SJSA1 (cell line): ENCODE data around the gene KRTAP10-1. TPM values are rescaled to one million over a fixed set of nuclear protein-coding genes. Genes with fewer than 3 reads are reported as not detected.

Experiments used
- DNase-seq, 2 experiments: peaks; one replicate each; pipeline ENCODE4 v3.0.0-alpha.2; 2015 to 2020; ENCODE audit warnings: low spot score in 2 of 2, low read depth in 1 of 2
- H3K27ac ChIP-seq: fragments of 250-450 bp; sonication (Bioruptor Pico); 2 replicates; pipeline ENCODE4 v1.5.1; 2020; ENCODE audit warnings: mild to moderate bottlenecking, moderate library complexity
- H3K27me3 ChIP-seq: fragments of 250-450 bp; sonication (Bioruptor Pico); replicated peaks from 2 replicates; pipeline ENCODE4 v1.5.1; 2020; ENCODE audit warnings: mild to moderate bottlenecking, moderate library complexity
- H3K36me3 ChIP-seq: fragments of 250-450 bp; sonication (Bioruptor Pico); 2 replicates; pipeline ENCODE4 v1.5.1; 2020; ENCODE audit warnings: mild to moderate bottlenecking
- H3K4me1 ChIP-seq: fragments of 250-450 bp; sonication (Bioruptor Pico); replicated peaks from 2 replicates; pipeline ENCODE4 v1.6.1; 2021; ENCODE audit warnings: mild to moderate bottlenecking
- H3K4me3 ChIP-seq: fragments of 250-450 bp; sonication (Bioruptor Pico); 2 replicates; pipeline ENCODE4 v1.5.1; 2020; ENCODE audit warnings: mild to moderate bottlenecking
- H3K9me3 ChIP-seq: fragments of 250-450 bp; sonication (Bioruptor Pico); replicated peaks from 2 replicates; pipeline ENCODE4 v1.5.1; 2020; ENCODE audit warnings: mild to moderate bottlenecking
- total RNA-seq: library from RNA; depleted of rRNA; stranded (reverse); fragments of >200 nt; shearing (Covaris generic); gene quantifications from 2 replicates; pipeline ENCODE4 v1.2.3, GENCODE V29; 2014

Gene KRTAP10-1
- total RNA-seq, 1 experiment from 2014 or later: not detected

GRCh38 chr21:44524414-44525371, 15.3 kb downstream of the KRTAP10-1 start:
- H3K9me3 ChIP-seq: peaks cover 6% of the 10 kb centered on the region; the same call in 1 of the 2 replicates

GRCh38 chr21:44523567-44524413, 16.2 kb downstream of the KRTAP10-1 start:
- peaks cover 3% of the 10 kb centered on the region; the same call in 1 of the 2 replicates for H3K27me3 ChIP-seq
- H3K4me1 ChIP-seq: no peaks in the 10 kb centered on the region
- peaks cover 6% of the 10 kb centered on the region for H3K9me3 ChIP-seq
- H3K36me3 ChIP-seq: no peaks in the 10 kb centered on the region
- DNase-seq: no peak
- H3K27ac ChIP-seq: no peak overlapping the region
- H3K4me3 ChIP-seq: no peak overlapping the region

More at GRCh38 chr21:44524414-44525371, 15.3 kb downstream of the KRTAP10-1 start:
- Histone ChIP-seq H3K36me3 (no peaks in the 10 kb centered on the region), H3K27me3 (peaks cover 3% of the 10 kb centered on the region; the same call in 1 of the 2 replicates), H3K4me1 (no peaks in the 10 kb centered on the region), H3K27ac (no peak overlapping the region), H3K4me3 (no peak overlapping the region)
- DNase-seq: no peak

- Histone ChIP-seq H3K9me3 (peaks cover 6% of the 10 kb centered on the region), H3K4me1 (no peaks in the 10 kb centered on the region), H3K4me3 (no peak overlapping the region), H3K27ac (no peak overlapping the region), H3K36me3 (no peaks in the 10 kb centered on the region), H3K27me3 (peaks cover 3% of the 10 kb centered on the region; the same call in 1 of the 2 replicates)
- DNase-seq: no peak
Observed at GRCh38 chr21:44522753-44523204, 17.2 kb downstream of the KRTAP10-1 start.

DNA sequence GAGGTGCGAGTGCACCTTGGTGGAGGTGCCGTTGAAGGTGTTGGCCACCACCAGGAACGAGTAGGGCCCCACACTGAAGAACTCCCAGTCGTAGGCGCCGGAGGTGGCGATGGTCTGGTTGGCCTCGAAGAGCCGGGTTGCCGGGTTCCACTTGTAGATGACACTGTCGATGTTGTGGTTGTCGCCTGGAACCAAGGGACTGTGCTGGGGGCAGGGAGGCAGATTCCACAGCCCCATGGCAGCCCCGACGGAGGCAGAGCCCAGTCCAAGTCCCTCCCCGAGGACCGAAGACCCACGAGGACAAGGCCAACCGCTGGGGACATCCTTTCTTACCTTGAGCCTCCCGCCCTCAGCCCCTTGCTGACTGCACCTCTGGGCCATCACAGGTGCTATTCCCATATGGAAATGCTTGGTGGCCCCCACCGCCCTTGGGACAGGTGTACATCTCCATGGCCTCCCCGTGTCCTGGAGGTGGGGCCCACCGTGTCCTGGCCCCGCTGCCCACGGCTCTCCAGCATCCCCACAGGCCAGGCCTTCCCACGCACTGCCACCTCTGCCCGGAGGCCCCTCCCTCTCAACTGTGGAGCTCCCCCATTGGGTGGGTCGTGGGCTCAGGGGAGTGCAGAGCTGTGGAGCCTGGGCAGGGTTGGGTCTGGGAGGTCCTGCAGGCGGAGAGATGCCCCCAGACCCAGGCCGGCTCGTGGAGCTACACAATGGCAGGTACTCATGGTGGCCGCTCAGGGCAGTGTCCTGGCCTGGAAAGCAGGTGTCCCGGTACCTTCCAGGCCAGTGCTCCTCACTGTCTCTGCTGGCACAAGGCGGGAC, 17.9 kb downstream of the KRTAP10-1 start:
- Histone ChIP-seq H3K36me3 (no peaks in the 10 kb centered on the region), H3K27me3 (peaks cover 3% of the 10 kb centered on the region; the same call in 1 of the 2 replicates), H3K9me3 (peaks cover 6% of the 10 kb centered on the region), H3K27ac (no peak overlapping the region), H3K4me3 (no peak overlapping the region), H3K4me1 (no peaks in the 10 kb centered on the region)
- DNase-seq: no peak

DNA sequence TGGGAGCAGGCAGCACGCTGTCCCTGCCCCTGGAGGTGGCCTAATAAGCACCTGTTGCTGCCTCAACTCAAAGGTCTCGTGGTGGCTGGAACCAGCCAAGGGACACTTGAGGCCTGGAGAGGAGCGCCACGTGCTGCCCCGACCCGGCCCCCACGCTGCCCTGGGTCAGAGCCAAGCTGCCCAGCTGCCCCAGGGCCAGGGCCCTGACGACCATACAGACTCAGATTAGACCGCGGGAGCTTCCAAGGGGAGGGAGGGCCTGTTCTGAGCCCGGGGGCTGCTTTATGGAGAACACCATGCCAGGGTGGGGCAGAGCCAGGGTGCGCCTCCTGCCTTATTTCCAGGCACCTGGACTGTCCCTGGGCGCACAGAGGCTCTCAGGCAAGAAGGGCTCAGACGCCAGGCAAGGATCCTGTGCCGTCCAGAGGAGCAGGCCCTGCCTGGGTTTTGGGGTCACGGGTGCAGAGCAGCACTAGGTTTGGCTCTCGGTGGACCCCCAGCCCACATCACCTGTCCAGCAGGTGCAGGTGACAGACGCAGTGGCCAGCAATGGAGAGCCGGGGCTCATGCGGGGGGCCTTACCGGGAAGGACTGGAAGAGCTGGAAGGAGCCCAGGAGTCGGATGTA, 18.6 kb downstream of the KRTAP10-1 start:
- Histone ChIP-seq H3K4me3 (no peak overlapping the region), H3K4me1 (no peaks in the 10 kb centered on the region), H3K9me3 (peaks cover 6% of the 10 kb centered on the region), H3K36me3 (no peaks in the 10 kb centered on the region), H3K27me3 (peaks cover 3% of the 10 kb centered on the region; the same call in 1 of the 2 replicates), H3K27ac (no peak overlapping the region)
- DNase-seq: no peak

DNA sequence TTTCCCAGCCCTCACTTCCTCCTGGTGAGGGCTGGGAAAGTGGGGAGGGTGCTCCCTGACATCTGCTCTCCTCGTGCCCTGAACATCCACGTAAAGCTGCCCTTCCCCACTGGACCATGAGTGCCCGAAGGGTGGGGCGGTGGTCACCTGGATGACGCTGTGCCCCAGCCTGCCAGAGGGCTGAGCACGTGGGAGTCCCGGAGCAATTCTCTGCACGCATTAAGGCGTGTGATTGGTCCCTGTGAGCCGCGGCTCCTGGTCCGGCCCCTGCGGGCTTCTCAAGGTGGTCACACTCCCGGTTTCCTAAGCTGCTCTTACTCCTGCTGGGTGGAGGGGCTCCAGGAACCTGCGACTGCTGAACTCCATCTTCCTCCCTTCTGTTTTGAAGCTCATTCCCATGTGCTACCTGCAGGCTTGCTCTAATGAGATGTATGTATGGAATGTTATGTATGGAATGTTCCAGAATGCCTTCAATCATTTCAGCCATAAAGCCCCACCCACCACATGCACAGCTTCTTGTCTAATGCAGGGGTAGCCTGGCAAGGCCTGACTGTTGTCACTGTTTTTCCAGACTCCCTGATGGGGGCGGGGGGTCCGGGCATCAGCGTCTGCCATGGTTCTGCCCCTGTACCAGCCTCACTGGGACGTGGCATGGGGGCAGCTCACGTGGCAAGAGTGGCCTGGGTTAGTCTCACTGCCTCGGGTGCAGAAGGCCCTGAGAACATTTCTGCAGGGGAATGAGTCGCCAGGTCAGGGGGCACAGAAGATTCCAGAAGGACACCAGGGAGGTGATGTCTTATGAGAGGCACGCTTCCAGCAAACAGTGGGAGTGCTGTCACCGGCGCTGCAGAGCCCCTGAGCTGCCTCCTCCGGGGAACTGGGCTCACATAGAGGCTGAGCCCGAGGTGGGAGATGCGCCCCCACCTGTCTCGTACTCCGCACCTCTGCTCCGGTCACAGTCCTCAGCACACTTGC, 19.4 kb downstream of the KRTAP10-1 start:
- Histone ChIP-seq H3K27me3 (peaks cover 3% of the 10 kb centered on the region; the same call in 1 of the 2 replicates), H3K9me3 (peaks cover 6% of the 10 kb centered on the region), H3K36me3 (no peaks in the 10 kb centered on the region), H3K4me1 (no peaks in the 10 kb centered on the region), H3K4me3 (no peak overlapping the region), H3K27ac (no peak overlapping the region)
- DNase-seq: no peak

GRCh38 chr21:44519346-44520325, 20.4 kb downstream of the KRTAP10-1 start:
- no peaks in the 10 kb centered on the region for H3K4me1 ChIP-seq
- no peak overlapping the region for H3K4me3 ChIP-seq
- no peaks in the 10 kb centered on the region for H3K36me3 ChIP-seq
- H3K27me3 ChIP-seq: peaks cover 3% of the 10 kb centered on the region; the same call in 1 of the 2 replicates
- no peak for DNase-seq
- no peak overlapping the region for H3K27ac ChIP-seq
- H3K9me3 ChIP-seq: peaks cover 6% of the 10 kb centered on the region; the same call in 1 of the 2 replicates

GRCh38 chr21:44518686-44519085, 21.3 kb downstream of the KRTAP10-1 start:
- Histone ChIP-seq H3K36me3 (no peaks in the 10 kb centered on the region), H3K27me3 (no peaks in the 10 kb centered on the region), H3K9me3 (peaks cover 5% of the 10 kb centered on the region; the same call in 1 of the 2 replicates), H3K4me1 (no peaks in the 10 kb centered on the region), H3K4me3 (no peak overlapping the region), H3K27ac (no peak overlapping the region)
- no peak for DNase-seq

DNA sequence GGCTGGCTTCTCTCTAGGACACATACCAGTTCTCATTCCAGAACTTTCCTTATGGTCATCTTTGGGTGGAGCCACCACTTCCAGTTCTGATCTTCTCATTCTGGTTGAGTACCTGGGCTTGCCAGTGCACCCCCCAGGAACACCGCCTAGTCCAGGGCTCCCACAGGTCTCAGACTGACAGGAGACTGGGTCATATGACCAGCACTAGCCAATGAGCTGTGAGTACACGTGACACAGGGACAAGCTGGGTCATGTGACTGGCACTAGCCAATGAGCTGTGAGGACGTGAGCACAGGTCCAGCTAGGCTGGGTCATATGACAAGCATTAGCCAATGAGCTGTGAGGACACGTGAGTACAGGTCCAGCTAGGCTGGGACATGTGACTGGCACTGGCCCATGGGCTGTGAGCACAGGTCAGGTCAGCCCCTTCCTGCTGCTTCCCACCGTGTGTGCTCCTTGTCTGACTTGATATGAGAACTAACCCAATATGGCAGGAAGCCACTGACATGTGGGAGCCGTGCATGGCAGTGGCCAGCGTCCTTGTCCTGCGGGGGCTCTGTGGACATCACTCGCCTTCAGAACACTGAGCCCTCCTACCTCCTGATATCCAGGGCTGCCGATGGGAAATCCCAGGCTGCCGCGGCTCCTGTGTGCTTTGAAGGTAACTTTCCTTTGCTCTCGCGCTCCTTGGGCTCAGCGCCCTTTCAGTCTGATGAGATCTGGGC, 22.7 kb downstream of the KRTAP10-1 start:
- Histone ChIP-seq H3K27me3 (no peaks in the 10 kb centered on the region), H3K27ac (no peak overlapping the region), H3K4me3 (no peak overlapping the region), H3K36me3 (no peaks in the 10 kb centered on the region), H3K4me1 (no peaks in the 10 kb centered on the region), H3K9me3 (no peaks in the 10 kb centered on the region; the same call in 1 of the 2 replicates)
- DNase-seq: no peak

GRCh38 chr21:44516828-44517174, 23.2 kb downstream of the KRTAP10-1 start:
- Histone ChIP-seq H3K4me1 (no peaks in the 10 kb centered on the region), H3K9me3 (no peaks in the 10 kb centered on the region; the same call in 1 of the 2 replicates), H3K27ac (no peak overlapping the region)

More at GRCh38 chr21:44516828-44517174, 23.2 kb downstream of the KRTAP10-1 start:
- Histone ChIP-seq H3K27me3 (no peaks in the 10 kb centered on the region), H3K36me3 (no peaks in the 10 kb centered on the region), H3K4me3 (no peak overlapping the region)
- no peak for DNase-seq
